H7 (cell line): Measurements from ENCODE around the gene NKD1. TPM values are rescaled to one million over a fixed set of nuclear protein-coding genes. Genes with fewer than 3 reads are reported as not detected.

ENCODE experiments used
- DNase-seq: peaks from one replicate; pipeline ENCODE4 v3.0.0; 2012
- H3K27me3 ChIP-seq: 2 replicates; pipeline ENCODE4 v1.6.0; 2011; ENCODE audit warnings: mild to moderate bottlenecking, low read length; ENCODE audit not compliant: control insufficient read depth, insufficient read depth
- H3K36me3 ChIP-seq: replicated peaks from 2 replicates; pipeline ENCODE4 v1.5.1; 2011; ENCODE audit warnings: low read length; ENCODE audit not compliant: control insufficient read depth, insufficient read depth
- H3K4me3 ChIP-seq: 2 replicates; pipeline ENCODE4 v1.5.1; 2011; ENCODE audit warnings: low read depth, mild to moderate bottlenecking, control low read depth, low read length, moderate library complexity; ENCODE audit not compliant: insufficient read depth
- total RNA-seq: library from RNA; depleted of rRNA; stranded (reverse); fragments of >200 nt; shearing (Covaris generic); gene quantifications from 2 replicates; pipeline ENCODE4 v1.2.3, GENCODE V29; 2014

NKD1 gene
- total RNA-seq, 1 experiment from 2014 or later = 1.2 TPM

- no peak for DNase-seq
- Histone ChIP-seq H3K4me3 (no peak overlapping the region), H3K27me3 (0 out of 2 replicates have a peak, but pooled peaks cover 1% of the 10 kb centered on the region), H3K36me3 (no peaks in the 10 kb centered on the region)
Observed at GRCh38 chr16:50641818-50642187, 93.6 kb downstream of the NKD1 start.

- no peak overlapping the region for H3K4me3 ChIP-seq
- 0 out of 2 replicates have a peak, but pooled peaks cover 1% of the 10 kb centered on the region for H3K27me3 ChIP-seq
- no peak for DNase-seq
- H3K36me3 ChIP-seq = no peaks in the 10 kb centered on the region
Observed at GRCh38 chr16:50642349-50642748, 94.2 kb downstream of the NKD1 start.

DNA sequence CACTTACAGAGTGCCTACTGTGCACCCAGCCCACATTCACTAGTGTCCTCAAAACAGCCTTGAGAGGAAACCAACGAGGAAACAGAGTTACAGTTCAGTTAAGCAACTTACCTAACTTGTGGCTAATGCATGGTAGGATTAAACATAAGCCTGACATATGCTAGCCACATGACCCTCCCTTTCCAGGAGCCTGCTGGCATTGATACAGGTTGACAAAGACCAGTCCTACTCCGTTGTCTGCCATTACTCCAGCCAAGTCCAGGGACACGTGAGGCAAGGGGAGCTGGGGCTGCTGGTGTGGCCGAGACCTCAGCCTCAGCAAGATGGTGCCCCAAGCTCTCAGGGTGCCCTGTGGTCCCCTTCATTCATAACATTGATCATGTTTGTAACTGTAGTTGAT is 95.0 kb downstream of the NKD1 start:
- no peaks in the 10 kb centered on the region for H3K36me3 ChIP-seq
- H3K27me3 ChIP-seq = 0 out of 2 replicates have a peak, but pooled peaks cover 1% of the 10 kb centered on the region
- H3K4me3 ChIP-seq = no peak overlapping the region
- DNase-seq = no peak

- Histone ChIP-seq H3K4me3 (no peak overlapping the region), H3K36me3 (no peaks in the 10 kb centered on the region), H3K27me3 (0 out of 2 replicates have a peak, but pooled peaks cover 1% of the 10 kb centered on the region)
- DNase-seq = no peak
Observed at GRCh38 chr16:50644245-50644644, 96.0 kb downstream of the NKD1 start.

GRCh38 chr16:50644729-50645128 is 96.5 kb downstream of the NKD1 start:
- H3K36me3 ChIP-seq = no peaks in the 10 kb centered on the region
- H3K4me3 ChIP-seq = no peak overlapping the region
- 0 out of 2 replicates have a peak, but pooled peaks cover 1% of the 10 kb centered on the region for H3K27me3 ChIP-seq
- peak; percentile 79 for DNase-seq

- no peaks in the 10 kb centered on the region for H3K36me3 ChIP-seq
- DNase-seq = peak; percentile 78
- 0 out of 2 replicates have a peak, but pooled peaks cover 1% of the 10 kb centered on the region for H3K27me3 ChIP-seq
- no peak overlapping the region for H3K4me3 ChIP-seq
Observed at GRCh38 chr16:50645563-50646220, 97.5 kb downstream of the NKD1 start.

GRCh38 chr16:50646345-50646744 is 98.1 kb downstream of the NKD1 start:
- Histone ChIP-seq H3K4me3 (no peak overlapping the region), H3K36me3 (no peaks in the 10 kb centered on the region), H3K27me3 (0 out of 2 replicates have a peak, but pooled peaks cover 1% of the 10 kb centered on the region)
- DNase-seq = no peak

DNA sequence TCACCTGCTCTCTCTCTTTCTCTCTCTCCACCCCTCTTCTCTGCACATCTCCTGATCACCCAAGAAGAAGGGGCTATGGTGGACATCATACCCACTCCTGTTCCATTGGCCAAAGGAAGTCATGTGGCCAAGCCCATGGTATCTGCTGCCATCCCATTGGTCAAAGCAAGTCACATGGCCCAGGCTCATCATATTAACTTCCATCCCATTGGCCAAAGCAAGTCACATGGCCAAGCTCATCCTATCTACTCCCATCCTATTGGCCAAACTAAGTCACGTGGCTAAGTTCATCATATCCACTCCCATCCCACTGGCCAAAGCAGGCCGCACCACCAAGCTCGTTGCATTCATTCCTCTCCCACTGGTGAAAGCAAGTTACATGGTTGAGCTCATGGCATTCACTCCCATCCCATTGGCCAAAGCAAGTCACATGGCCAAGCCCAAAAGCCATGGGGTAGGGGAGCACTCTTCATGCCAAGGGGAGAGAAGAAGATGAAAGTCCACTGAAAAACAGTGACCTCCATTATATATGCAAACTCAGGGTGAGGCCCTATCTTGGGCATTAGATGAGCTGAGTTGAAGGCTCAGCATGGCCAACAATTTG is 103.7 kb downstream of the NKD1 start:
- no peaks in the 10 kb centered on the region for H3K36me3 ChIP-seq
- no peak for DNase-seq
- H3K27me3 ChIP-seq = no peaks in the 10 kb centered on the region
- H3K4me3 ChIP-seq = no peak overlapping the region

- H3K27me3 ChIP-seq = no peaks in the 10 kb centered on the region
- H3K36me3 ChIP-seq = no peaks in the 10 kb centered on the region
- no peak overlapping the region for H3K4me3 ChIP-seq
- DNase-seq = no peak
Observed at GRCh38 chr16:50652836-50653425, 104.7 kb downstream of the NKD1 start.

GRCh38 chr16:50653633-50654519 is 105.7 kb downstream of the NKD1 start:
- peak; percentile 49 for DNase-seq
- Histone ChIP-seq H3K27me3 (no peaks in the 10 kb centered on the region), H3K36me3 (no peaks in the 10 kb centered on the region)

GRCh38 chr16:50655558-50656055 is 107.4 kb downstream of the NKD1 start:
- H3K36me3 ChIP-seq = no peaks in the 10 kb centered on the region
- DNase-seq = no peak
- H3K4me3 ChIP-seq = no peak overlapping the region

More at GRCh38 chr16:50653633-50654519, 105.7 kb downstream of the NKD1 start:
- H3K4me3 ChIP-seq = no peak overlapping the region

DNA sequence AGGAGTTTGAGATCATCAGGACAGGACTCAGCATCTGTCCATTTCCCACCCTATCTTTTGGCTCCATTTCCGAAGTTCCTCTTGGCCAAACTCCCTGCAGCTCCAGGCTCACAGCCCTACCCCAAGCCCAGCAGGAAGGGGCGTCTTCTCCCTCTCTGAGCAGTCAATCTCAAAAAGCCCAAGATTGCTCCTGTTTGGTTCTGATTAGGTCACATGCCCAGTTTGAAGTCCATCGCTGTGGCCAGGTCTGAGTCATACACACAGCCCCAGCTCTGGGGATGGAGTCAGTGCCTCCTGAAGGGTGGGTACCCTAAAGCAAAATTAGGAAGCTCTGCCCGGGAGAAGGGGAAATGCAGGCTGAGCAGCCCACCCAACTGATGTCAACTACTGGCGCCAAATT is 109.0 kb downstream of the NKD1 start:
- H3K27me3 ChIP-seq = no peaks in the 10 kb centered on the region
- no peak overlapping the region for H3K4me3 ChIP-seq
- no peak for DNase-seq
- no peaks in the 10 kb centered on the region for H3K36me3 ChIP-seq

More at GRCh38 chr16:50655558-50656055, 107.4 kb downstream of the NKD1 start:
- H3K27me3 ChIP-seq = no peaks in the 10 kb centered on the region

- H3K36me3 ChIP-seq = no peaks in the 10 kb centered on the region
- H3K27me3 ChIP-seq = no peaks in the 10 kb centered on the region
- no peak for DNase-seq
Observed at GRCh38 chr16:50659806-50660205, 111.6 kb downstream of the NKD1 start.

DNA sequence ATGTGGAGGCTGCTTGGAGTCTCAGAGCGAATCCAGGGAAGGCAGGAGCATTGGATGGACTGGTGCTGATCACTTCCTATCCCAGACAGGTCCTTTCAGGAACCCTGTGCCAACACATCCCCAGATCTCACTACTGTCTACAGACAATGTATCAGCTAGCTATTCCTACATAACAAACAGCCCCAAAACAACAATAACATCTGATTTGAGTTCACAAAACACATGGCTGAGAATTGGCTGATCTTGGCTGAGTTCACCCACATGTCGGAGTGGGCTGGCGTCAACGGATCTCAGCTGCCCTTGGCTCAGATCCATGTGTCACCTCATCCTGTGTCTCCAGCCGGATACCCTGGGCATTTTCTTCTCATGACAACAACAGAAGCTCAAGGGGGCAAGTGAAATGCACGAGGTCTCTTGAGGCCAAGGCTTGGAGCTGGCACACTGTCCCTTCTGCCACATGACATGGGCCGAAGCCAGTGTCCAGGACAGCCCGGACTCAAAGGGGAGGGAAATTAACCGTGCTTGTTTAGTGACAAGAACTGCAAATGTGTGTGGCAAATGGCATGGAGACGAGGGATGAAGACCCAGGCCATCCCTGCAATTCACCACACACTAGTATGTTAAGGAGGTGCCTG is 114.2 kb downstream of the NKD1 start:
- H3K36me3 ChIP-seq = no peaks in the 10 kb centered on the region
- H3K4me3 ChIP-seq = no peak overlapping the region
- no peak for DNase-seq
- no peaks in the 10 kb centered on the region for H3K27me3 ChIP-seq

More at GRCh38 chr16:50659806-50660205, 111.6 kb downstream of the NKD1 start:
- H3K4me3 ChIP-seq = no peak overlapping the region
